Neuron (in vitro differentiated cells): ENCODE data around the gene ITGB7.

ENCODE experiments used
- H2AFZ ChIP-seq: one replicate; pipeline ENCODE4 v1.6.1; 2013; ENCODE audit warnings: low read depth, mild to moderate bottlenecking, inconsistent platforms, low read length, moderate library complexity
- H3K27me3 ChIP-seq: one replicate; pipeline ENCODE4 v1.6.1; 2013; ENCODE audit warnings: low read length; ENCODE audit not compliant: insufficient read depth
- H3K36me3 ChIP-seq: one replicate; pipeline ENCODE4 v1.6.1; 2013; ENCODE audit warnings: low read length; ENCODE audit not compliant: insufficient read depth
- H3K4me1 ChIP-seq: one replicate; pipeline ENCODE4 v1.6.1; 2013; ENCODE audit warnings: low read length; ENCODE audit not compliant: insufficient read depth
- H3K4me3 ChIP-seq: 2 replicates; pipeline ENCODE4 v1.5.1; 2013; ENCODE audit warnings: mild to moderate bottlenecking, low read length, moderate library complexity
- H3K9me3 ChIP-seq: one replicate; pipeline ENCODE4 v1.6.1; 2013; ENCODE audit warnings: low read length

Gene ITGB7

DNA sequence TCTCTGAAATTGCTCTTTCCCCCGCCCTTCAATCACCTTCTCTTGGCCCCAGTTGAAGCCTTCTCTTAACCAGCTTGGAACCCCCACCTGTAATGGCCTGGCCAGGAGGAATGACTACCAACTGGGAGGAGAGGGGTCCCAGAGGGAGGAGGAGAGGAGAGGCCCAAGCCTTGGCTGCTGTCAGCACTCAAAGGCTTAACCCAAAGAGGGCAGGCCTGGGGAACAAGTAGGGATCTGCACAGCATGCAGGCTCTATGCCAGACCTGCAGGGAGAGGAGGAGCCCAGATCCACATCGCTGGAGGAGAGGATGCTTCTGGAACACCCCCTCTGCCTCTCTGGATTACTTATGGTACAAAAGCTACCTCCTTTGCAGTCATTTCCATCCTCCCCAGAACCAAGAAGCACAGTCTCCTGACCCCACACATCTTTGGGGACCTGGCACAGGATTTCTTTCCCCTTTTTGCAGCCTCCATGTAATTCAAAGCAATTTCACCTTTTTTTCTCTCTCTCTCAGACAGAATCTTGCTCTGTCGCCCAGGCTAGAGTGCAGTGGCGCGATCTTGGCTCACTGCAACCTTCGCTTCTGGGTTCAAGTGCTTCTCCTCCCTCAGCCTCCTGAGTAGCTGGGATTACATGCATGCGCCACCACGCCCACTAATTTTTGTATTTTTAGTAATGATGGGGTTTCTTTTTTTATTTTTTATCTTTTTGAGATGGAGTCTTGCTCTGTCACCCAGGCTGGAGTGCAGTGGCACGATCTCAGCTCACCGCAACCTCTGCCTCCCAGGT is 18.8 kb upstream of the ITGB7 start:
- Histone ChIP-seq H3K36me3 (no peaks in the 10 kb centered on the region), H2AFZ (no peak overlapping the region), H3K4me1 (peaks cover 36% of the 10 kb centered on the region), H3K9me3 (no peaks in the 10 kb centered on the region), H3K4me3 (no peak overlapping the region), H3K27me3 (peaks cover 49% of the 10 kb centered on the region)

DNA sequence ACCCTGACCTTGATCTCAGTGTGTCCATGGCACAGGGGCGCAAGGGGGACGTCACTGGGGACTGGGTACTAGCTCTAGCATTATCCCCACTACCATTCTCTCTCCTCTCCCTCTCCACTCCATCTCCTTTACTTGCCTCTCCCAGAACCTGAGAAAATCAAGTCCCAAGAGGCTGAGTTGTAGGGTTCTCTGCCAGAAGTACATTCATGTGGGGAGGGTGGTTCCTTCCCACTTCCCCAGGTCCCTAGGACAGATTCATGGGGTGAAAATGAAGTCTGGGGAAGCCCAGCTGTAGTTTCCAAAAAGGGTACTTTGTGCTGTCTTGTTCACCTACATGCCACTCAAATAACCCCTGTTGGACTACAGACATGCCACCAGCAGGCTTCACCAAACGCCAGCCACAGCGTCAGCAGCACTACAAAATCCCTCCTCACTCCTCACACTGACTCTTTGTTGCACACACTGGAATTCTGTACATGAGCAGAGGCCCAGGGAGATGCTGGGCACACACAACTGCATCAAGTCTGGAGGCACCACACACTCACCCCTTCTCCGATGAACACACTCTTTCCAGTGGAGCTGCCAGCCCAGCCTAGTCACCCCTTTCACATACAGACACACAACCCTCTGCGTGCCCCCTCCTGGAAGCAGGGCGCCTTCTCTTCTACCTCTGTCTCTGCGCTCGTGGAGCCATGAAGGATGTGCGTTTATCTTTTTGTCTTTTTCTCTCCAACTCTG is 18.0 kb upstream of the ITGB7 start:
- Histone ChIP-seq H3K4me1 (peaks cover 36% of the 10 kb centered on the region), H2AFZ (no peak overlapping the region), H3K4me3 (no peak overlapping the region), H3K27me3 (peaks cover 43% of the 10 kb centered on the region), H3K9me3 (no peaks in the 10 kb centered on the region), H3K36me3 (no peaks in the 10 kb centered on the region)

DNA sequence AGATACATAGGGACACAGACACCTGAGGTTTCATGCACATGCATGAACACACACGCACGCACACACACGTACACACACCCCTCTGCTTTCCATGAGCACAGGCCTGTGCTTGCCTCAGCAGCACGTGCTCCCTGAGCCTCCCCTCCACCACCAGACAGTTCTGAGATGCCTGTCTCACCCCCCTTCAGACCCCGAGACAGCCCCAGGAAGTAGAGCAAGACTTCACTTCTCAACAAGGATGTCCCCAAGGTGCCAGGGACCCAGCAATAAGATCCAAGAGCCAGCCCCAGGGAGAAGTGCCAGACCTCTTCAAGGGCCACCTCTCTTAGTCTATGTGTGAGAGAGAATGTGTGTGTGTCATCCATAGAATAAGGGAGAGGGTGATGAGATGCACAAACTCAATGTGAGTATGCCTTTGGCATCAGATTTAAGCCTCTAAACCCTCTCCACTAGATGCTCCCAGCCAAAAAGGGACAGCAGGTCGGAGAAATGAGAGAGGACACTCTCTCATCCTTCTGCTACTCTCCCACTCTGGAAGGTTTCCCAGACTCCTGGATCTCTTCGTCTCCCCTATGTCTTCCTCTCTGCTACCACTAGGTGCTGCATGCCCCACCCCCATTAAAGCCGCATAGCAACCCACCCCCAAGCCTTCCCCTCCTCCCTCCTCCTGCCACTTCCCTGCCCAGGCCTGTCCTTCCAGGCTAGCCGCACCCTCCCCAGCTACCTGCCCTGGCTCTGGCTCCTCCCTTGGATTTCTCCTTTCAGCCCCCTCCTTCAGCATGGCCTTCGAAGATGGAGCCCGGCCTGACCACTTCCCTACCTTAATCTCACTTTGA is 17.2 kb upstream of the ITGB7 start:
- Histone ChIP-seq H3K36me3 (no peaks in the 10 kb centered on the region), H3K4me3 (no peak overlapping the region), H2AFZ (no peak overlapping the region), H3K4me1 (peaks cover 43% of the 10 kb centered on the region), H3K9me3 (no peaks in the 10 kb centered on the region), H3K27me3 (peaks cover 41% of the 10 kb centered on the region)

DNA sequence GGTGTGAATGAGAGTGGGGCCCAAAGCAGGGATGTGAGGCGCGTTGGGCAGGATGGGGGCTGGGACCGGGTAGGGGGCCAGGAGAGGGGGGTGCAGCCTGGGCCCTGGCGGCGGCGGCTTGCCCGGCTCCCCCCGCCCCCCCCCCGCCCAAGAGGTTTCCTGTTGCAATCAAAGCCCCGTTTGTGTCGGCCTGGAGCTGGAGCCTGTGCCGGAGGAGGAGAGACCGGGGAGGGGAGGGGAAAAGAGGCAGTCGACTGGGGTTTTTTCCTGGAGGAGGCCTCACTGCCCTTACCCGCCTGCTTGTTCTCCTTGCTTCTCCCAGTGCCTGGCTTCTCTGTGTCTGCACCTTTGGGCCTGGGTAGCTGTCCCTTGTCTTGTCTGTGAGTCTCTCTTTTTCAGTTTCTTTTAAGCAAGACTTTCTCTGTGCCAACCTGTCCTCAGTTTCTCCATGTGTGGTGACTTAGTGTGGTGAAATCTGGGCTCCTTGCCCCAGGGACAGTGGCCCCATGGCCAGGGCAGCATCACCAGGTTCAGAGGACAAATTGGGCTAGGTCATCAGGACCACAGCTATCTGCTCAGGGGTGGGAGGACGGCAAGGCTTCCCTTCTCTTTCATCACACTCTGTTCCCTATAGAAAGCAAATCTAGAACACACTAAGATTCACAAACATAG is 16.5 kb upstream of the ITGB7 start:
- peaks cover 48% of the 10 kb centered on the region for H3K4me1 ChIP-seq
- no peaks in the 10 kb centered on the region for H3K9me3 ChIP-seq
- no peak overlapping the region for H3K4me3 ChIP-seq
- no peak overlapping the region for H2AFZ ChIP-seq
- H3K27me3 ChIP-seq, result peaks cover 39% of the 10 kb centered on the region
- H3K36me3 ChIP-seq, result no peaks in the 10 kb centered on the region

DNA sequence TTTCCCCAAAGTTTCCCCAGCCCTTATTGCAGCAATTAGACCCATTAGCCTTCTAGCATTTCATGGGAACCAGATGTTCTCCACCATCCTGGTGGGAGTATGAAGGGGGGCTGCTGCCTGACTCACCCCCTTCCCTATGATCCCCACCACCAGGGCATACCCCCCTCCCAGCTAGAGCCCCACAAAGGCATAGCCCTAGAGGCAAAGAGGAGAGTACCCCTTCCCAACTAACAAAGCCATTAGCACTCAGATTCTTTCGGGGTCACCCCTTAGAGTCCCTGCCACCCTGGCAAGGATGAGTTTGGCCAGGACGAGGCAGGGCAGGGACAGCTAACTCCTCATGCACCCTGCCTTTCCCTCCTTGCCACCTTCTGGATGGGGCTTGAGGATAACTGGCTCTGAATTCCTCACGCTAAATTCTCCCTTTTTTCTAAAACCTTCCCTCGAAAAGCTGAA is 15.8 kb upstream of the ITGB7 start:
- H3K9me3 ChIP-seq, result no peaks in the 10 kb centered on the region
- H3K27me3 ChIP-seq, result peaks cover 40% of the 10 kb centered on the region
- no peak overlapping the region for H2AFZ ChIP-seq
- H3K4me1 ChIP-seq, result peaks cover 48% of the 10 kb centered on the region
- H3K36me3 ChIP-seq, result no peaks in the 10 kb centered on the region
- H3K4me3 ChIP-seq, result no peak overlapping the region

DNA sequence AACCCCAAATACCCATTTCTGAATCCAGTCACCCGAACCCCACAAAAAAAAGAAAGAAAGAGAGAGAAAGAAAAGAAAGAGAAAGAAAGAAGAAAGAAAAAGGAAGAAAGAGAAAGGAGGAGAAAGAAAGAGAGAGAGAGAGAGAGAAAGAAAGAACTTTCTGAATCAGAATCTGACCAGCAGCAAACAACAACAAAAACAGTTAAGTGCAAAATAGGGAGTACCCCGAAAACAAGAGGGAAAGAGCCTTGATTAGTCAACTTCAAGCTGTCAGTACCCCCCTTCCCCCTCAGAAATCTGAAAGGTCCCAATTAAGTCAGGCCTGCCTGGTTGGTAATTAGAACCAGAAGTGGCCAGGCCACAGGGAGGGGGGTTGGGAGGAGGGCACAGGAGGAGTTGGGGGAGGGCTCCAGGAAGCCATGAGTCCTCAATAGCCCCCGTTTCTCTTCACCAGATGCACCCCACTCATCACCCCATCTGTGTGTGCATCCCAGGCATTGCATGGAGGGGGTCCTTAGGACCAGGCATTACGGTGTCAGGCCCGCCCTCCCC is 15.2 kb upstream of the ITGB7 start:
- Histone ChIP-seq H3K4me3 (peak overlapping the region; percentile 49), H2AFZ (peak overlapping the region; percentile 21), H3K4me1 (peaks cover 52% of the 10 kb centered on the region), H3K27me3 (peaks cover 40% of the 10 kb centered on the region), H3K36me3 (no peaks in the 10 kb centered on the region), H3K9me3 (no peaks in the 10 kb centered on the region)

DNA sequence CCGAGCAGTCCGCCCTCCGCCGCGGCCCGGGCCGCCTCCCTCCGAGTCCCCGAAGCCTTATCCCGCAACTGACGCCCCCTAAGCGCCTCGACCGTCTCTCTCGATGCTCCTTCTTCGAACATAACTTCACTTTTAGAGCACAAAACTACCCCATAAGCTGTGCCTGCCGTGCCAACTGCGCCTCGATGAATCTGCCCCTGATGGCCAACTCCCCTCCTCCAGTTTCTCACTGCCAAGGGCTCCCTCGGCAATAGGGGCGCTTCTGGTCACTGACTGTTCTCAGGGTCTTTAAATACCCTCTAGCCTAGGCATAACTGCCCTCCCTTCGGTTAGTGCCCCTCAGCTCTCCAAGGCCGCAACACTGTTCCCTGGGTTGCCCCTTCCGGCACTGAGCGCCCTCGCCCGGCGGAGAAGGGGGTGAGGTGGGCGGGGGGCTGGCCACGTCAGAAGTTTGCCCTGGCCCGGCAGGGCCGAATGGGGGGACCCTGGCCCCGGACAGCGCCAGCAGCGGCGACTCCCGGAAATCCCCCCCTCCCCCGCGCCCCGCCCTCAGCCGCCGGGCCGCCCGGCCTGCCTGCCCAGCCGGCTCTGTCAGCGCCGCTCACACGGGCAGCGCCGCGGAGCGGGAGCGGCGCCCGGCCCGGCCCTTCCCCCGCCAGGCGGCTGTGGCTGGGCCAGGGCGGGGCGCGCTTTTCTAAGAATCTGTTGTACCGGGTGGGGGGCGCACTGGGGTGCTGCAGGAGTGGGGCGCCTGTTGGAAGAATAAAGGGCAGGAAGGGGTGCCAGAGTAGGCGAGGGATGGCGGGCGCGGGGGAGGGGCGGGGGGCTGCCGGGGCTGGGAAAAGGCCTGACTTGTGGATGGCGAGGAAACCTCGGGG is 14.4 kb upstream of the ITGB7 start:
- H3K9me3 ChIP-seq, result no peaks in the 10 kb centered on the region
- peak overlapping the region; percentile 83 for H2AFZ ChIP-seq
- peaks cover 39% of the 10 kb centered on the region for H3K27me3 ChIP-seq
- H3K36me3 ChIP-seq, result no peaks in the 10 kb centered on the region
- H3K4me1 ChIP-seq, result peaks cover 57% of the 10 kb centered on the region
- H3K4me3 ChIP-seq, result peak overlapping the region; percentile 49

DNA sequence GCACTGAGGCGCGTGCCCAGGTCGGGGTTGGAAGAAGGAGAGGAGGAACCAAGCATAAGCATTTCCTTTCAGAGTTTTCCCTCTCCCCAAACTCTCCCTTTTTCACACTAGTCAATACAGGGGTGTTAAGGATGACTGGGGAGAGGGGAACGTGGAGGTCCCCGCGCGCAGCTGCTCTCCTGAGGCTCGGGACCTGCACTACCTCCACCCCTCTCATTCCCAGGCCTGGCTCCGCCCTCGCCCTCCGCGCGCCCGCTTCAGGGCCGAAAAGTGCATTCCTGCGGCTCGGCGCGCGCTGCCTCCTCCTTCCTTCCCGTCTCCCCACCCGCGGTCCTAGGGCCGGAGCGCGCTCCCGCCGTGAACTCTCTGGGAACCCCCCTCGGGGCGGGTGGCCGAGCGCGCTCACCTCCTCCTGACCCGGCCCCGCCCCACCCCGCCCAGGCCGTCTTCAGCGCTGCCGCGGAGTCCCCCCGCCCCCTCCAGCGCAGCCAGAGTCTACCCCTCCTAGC is 13.7 kb upstream of the ITGB7 start:
- Histone ChIP-seq H3K36me3 (no peaks in the 10 kb centered on the region), H3K27me3 (peaks cover 42% of the 10 kb centered on the region), H3K4me3 (peak overlapping the region; percentile 49), H2AFZ (peak overlapping the region; percentile 83), H3K9me3 (no peaks in the 10 kb centered on the region), H3K4me1 (peaks cover 57% of the 10 kb centered on the region)

DNA sequence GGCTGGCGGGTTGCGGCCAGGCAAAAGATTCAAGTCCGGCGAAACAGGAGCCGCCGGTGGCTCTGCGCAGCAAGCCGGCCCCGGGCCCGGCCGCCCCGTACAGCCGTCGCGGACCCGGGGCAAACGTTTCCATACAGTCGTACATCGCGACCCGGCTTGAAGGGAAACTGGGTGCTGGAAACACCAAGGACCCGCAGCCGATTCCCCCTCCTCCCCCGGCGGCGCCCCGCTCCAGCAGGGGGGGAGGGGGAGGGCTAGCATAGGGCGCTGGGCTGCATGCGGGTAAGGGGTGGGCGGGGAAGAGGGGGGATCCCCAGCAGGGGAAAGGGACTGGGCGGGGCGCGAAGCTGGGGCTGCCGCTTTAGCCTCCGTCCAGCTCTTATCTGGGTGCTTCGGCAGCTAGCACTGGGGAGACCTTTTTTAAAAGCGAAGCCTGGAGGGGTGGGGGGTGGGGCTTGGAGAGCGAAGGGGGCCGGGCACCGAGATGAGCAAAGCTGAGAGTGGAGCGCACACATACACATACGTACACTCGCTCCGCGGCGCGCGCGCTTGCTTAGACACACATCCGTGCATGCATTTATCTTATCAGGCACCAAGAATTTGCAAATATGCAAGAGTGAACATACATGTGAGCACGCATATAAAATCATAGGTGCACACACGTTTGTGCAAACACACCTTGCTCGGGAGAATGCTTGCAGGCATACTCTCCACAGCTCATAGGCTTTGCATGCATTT is 13.1 kb upstream of the ITGB7 start:
- no peaks in the 10 kb centered on the region for H3K9me3 ChIP-seq
- H2AFZ ChIP-seq, result peak overlapping the region; percentile 83
- H3K36me3 ChIP-seq, result no peaks in the 10 kb centered on the region
- H3K4me3 ChIP-seq, result peak overlapping the region; percentile 49
- peaks cover 39% of the 10 kb centered on the region for H3K27me3 ChIP-seq
- H3K4me1 ChIP-seq, result peaks cover 56% of the 10 kb centered on the region

DNA sequence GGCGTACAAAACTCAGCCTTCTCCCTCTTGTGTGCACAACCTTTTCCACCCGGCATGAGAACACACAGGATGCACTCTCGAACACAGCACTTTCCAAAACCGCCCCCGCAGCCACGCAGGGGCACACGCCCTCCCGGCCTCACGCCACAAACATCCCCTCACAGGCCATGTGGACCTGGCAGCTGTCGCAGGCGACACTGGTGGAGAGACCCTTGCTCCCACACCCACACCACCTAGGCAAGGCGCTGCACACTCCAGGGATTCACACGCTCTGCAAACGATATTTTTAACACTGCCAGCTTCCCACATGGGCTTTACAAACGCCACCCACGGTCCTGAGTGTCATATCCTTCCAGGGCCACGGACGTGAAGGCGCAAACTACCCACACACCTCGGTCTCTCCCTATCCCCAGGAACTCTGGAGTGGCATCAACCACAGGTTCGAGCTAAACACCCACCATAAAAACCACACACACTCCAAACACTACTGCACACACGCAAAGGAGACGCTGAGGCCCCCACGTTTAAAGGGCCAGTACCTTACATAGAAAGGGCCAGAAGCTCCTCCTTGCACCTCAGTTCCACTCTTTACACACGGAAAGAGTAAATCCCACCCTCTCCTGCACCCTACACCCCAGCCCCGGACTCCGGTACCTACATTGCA is 12.4 kb upstream of the ITGB7 start:
- peak overlapping the region; percentile 49 for H3K4me3 ChIP-seq
- H3K9me3 ChIP-seq, result no peaks in the 10 kb centered on the region
- peaks cover 50% of the 10 kb centered on the region for H3K4me1 ChIP-seq
- H2AFZ ChIP-seq, result peak overlapping the region; percentile 47
- peaks cover 33% of the 10 kb centered on the region for H3K27me3 ChIP-seq
- H3K36me3 ChIP-seq, result no peaks in the 10 kb centered on the region
